ENCODE results near the gene PSMD12. TPM values are rescaled to one million over a fixed set of nuclear protein-coding genes. Genes with fewer than 3 reads are reported as not detected.
"Not testable (repeated sequence)": the region's sequence is repeated elsewhere in the genome, so short reads cannot be mapped to it uniquely, and the experiment has no call there.

Gene PSMD12
- total RNA-seq, 1 donor from 2014 or later: 54.6 TPM

DNA sequence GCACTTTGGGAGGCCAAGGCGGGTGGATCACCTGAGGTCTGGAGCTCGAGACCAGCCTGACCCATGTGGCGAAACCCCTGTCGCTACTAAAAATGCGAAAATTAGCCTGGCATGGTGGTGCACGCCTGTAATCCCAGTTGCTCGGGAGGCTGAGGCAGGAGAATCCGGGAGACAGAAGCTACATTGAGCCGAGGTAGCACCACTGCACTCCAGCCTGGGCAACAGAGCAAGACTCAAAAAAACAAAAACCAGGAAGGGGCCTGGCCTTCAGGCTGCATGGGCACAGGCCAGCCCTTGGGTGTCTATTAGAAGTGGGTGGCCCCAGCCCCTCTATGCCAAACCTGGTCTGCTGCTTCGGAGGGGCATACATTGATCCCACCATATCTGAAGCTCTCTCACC, 56.0 kb downstream of the PSMD12 start:
- peaks cover 3% of the 10 kb centered on the region for H3K4me1 Mint-ChIP-seq
- ChIA-PET CTCF (no interaction called here), POLR2A (interaction anchor here (0.6 kb wide), 2 partner anchors 9 to 18 kb away, joined by 3 to 4 read pairs; no protein-coding TSS in a partner anchor)
- H3K36me3 Mint-ChIP-seq (ENCODE audit: low read depth): no peaks in the 10 kb centered on the region
- no peaks in the 10 kb centered on the region for H3K9me3 Mint-ChIP-seq
- DNase-seq (no peak), ATAC-seq (ENCODE audit: low read depth) (no peak)
- TF ChIP-seq, protein P1, sequence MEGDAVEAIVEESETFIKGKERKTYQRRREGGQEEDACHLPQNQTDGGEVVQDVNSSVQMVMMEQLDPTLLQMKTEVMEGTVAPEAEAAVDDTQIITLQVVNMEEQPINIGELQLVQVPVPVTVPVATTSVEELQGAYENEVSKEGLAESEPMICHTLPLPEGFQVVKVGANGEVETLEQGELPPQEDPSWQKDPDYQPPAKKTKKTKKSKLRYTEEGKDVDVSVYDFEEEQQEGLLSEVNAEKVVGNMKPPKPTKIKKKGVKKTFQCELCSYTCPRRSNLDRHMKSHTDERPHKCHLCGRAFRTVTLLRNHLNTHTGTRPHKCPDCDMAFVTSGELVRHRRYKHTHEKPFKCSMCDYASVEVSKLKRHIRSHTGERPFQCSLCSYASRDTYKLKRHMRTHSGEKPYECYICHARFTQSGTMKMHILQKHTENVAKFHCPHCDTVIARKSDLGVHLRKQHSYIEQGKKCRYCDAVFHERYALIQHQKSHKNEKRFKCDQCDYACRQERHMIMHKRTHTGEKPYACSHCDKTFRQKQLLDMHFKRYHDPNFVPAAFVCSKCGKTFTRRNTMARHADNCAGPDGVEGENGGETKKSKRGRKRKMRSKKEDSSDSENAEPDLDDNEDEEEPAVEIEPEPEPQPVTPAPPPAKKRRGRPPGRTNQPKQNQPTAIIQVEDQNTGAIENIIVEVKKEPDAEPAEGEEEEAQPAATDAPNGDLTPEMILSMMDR (IDR thresholded peaks at IDR 0.05): no peak
- H3K27ac Mint-ChIP-seq: no peak overlapping the region
- H3K27me3 Mint-ChIP-seq: no peaks in the 10 kb centered on the region
- H3K4me3 Mint-ChIP-seq: no peak overlapping the region
- intact Hi-C loops (cut with micrococcal nuclease): no loop called here

DNA sequence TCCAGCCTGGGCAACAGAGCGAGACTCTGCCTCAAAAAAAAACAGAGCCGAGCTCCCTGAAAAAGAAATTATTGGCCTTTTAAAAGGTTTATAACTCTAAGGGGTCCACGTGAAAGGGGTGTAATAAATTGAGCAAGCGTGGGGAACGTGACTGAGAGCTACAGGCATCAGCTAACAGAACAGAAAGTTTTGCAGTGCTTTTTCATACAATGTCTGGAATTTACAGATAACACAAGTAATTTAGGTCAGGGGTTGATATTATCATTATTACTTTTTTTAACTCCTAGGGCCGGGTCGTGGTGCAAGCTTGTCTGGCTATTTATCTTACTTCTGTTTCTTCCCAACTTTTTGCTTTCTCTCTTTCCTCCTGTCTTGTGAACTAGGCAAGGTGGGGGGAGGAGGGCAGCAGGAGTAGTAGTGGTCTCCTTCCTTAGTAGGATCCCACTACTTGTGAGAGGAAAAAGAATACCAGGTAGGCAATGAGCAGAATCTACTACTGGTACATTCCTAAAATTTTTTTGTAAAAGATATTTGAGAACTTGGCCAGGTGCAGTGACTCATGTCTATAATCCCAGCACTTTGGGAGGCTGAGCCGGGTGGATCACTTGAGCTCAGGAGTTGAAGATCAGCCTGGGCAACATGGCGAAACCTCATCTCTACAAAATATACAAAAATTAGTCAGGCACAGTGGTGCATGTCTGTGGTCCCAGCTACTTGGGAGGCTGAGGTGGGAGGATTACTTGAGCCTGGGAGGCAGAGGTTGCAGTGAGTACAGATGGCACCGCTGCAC, 60.7 kb downstream of the PSMD12 start:
- H3K9me3 Mint-ChIP-seq; CTCF ChIA-PET; H3K36me3 Mint-ChIP-seq (ENCODE audit: low read depth); ATAC-seq (ENCODE audit: low read depth); POLR2A ChIA-PET; H3K27ac Mint-ChIP-seq; H3K4me3 Mint-ChIP-seq; DNase-seq; H3K4me1 Mint-ChIP-seq; intact Hi-C loops (cut with micrococcal nuclease); H3K27me3 Mint-ChIP-seq: not testable (repeated sequence)

DNA sequence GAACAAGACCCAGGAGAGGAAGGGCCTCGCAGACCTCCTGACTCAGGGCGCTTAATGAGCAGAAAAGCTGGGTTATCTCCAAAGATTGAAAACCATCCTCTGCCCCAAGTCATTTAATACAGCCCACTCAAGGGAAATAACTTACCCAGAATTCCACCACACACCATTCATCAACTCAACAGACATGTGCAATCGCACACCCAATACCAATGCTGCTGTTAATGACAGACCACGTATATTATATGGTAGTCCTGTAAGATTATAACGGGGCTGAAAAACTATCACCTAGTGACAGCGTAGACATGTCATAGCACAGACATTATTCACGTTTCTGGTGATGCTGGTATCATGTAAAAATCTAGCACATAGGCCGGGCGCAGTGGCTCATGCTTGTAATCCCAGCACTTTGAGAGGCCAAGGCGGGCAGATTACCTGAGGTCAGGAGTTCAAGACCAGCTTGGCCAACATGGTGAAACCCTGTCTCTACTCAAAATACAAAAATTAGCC, 68.9 kb downstream of the PSMD12 start:
- POLR2A ChIA-PET: no interaction called here
- ATAC-seq (ENCODE audit: low read depth) (no peak), DNase-seq (no peak)
- TF ChIP-seq, protein P1 (IDR thresholded peaks at IDR 0.05): no peak
- no peak overlapping the region for H3K4me3 Mint-ChIP-seq
- H3K27ac Mint-ChIP-seq: no peak overlapping the region
- intact Hi-C loops (cut with micrococcal nuclease): no loop called here
- H3K36me3 Mint-ChIP-seq (ENCODE audit: low read depth): no peaks in the 10 kb centered on the region
- no peaks in the 10 kb centered on the region for H3K27me3 Mint-ChIP-seq
- peaks cover 5% of the 10 kb centered on the region for H3K4me1 Mint-ChIP-seq
- H3K9me3 Mint-ChIP-seq: no peaks in the 10 kb centered on the region
- CTCF ChIA-PET: no interaction called here

DNA sequence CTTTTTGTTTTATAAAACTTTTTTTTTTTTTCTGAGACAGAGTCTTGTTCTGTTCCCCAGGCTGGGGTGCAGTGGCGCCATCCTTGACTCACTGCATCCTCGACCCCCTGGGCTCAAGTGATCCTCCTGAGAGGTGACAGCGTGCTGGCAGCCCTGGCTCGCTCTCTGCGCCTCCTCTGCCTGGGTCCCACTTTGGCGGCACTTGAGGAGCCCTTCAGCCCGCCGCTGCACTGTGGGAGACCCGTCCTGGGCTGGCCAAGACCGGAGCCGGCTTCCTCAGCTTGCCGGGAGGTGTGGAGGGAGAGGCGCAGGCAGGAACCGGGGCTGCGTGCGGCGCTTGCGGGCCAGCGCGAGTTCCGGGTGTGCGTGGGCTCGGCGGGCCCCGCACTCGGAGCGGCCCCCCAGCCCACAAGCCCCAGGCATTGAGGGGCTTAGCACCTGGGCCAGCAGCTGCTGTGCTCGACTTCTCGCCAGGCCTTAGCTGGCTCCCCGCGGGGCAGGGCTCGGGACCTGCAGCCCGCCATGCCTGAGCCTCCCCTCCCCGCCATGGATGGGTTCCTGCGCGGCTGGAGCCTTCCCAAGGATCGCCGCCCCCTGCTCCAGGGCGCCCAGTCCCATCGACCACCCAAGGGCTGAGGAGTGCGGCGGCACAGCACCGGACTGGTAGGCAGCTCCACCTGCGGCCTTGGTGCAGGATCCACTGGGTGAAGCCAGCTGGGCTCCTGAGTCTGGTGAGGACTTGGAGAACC, 71.8 kb downstream of the PSMD12 start:
- TF ChIP-seq, protein P1 (IDR thresholded peaks at IDR 0.05): no peak
- Mint-ChIP-seq H3K27ac (no peak overlapping the region), H3K27me3 (no peaks in the 10 kb centered on the region), H3K4me3 (no peak overlapping the region), H3K9me3 (no peaks in the 10 kb centered on the region), H3K36me3 (ENCODE audit: low read depth) (no peaks in the 10 kb centered on the region), H3K4me1 (peaks cover 5% of the 10 kb centered on the region)
- ChIA-PET CTCF (interaction anchor here (0.7 kb wide), 1 partner anchor 1352 kb away, joined by 4 read pairs; no protein-coding TSS in a partner anchor), POLR2A (no interaction called here)
- ATAC-seq (ENCODE audit: low read depth) (no peak), DNase-seq (no peak)
- intact Hi-C loops (cut with micrococcal nuclease): no loop called here

DNA sequence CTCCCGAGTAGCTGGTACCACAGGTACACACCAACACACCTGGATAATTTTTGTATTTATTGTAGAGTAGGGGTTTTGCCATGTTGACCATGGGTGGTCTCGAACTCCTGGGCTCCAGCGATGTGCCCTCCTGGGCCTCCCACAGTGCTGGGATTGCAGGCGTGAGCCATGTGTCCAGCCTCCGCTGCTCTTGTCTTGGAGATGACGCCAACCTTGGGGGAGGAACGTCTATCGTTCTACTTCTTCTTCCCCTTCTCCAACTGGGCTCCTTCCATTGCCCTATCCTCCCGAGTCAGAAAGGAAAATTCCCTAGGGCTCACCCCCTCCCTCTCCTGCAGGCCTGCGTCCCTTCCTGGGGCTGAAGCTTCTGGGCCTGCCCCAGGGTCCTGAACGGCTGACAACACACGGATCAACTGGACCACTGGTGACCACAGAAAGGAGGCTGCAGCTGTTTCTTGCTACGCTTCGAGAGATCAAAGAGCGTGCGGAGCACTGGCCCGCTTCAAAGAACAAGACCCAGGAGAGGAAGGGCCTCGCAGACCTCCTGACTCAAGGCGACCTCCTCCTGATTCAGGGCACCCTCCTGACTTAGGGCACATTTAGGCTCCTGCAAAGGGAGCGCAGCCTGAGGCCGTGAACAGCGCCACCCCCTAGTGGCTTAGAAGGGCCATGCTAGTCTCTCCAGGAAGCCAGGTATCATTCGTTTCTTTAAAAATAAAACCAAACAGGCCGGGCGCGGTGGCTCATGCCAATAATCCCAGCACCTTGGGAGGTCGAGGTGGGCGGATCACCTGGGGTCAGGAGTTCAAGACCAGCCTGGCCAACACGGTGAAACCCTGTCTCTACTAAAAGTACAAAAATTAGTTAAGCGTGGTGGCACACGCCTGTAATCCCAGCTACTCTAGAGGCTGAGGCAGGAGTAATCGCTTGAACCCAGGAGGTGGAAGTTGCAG, 72.8 kb downstream of the PSMD12 start:
- Mint-ChIP-seq H3K4me3 (peak overlapping the region; percentile 28), H3K9me3 (no peaks in the 10 kb centered on the region), H3K36me3 (ENCODE audit: low read depth) (no peaks in the 10 kb centered on the region), H3K4me1 (peaks cover 5% of the 10 kb centered on the region), H3K27me3 (no peaks in the 10 kb centered on the region), H3K27ac (no peak overlapping the region)
- DNase-seq (peak; percentile 31), ATAC-seq (ENCODE audit: low read depth) (peak; percentile 88)
- ChIA-PET POLR2A (no interaction called here), CTCF (interaction anchor here (0.7 kb wide), 1 partner anchor 1353 kb away, joined by 4 read pairs; no protein-coding TSS in a partner anchor)
- TF ChIP-seq, protein P1 (IDR thresholded peaks at IDR 0.05): no peak
- intact Hi-C loops (cut with micrococcal nuclease): loop anchor here (1.0 kb wide), 1 partner anchor 72 kb away; no protein-coding TSS in a partner anchor

Data from activated B cell treated with CpG ODN at 0.5 μM for 24 hours (primary cell).